ENCODE results near the gene ZNF768.

The ZNF768 gene

DNA sequence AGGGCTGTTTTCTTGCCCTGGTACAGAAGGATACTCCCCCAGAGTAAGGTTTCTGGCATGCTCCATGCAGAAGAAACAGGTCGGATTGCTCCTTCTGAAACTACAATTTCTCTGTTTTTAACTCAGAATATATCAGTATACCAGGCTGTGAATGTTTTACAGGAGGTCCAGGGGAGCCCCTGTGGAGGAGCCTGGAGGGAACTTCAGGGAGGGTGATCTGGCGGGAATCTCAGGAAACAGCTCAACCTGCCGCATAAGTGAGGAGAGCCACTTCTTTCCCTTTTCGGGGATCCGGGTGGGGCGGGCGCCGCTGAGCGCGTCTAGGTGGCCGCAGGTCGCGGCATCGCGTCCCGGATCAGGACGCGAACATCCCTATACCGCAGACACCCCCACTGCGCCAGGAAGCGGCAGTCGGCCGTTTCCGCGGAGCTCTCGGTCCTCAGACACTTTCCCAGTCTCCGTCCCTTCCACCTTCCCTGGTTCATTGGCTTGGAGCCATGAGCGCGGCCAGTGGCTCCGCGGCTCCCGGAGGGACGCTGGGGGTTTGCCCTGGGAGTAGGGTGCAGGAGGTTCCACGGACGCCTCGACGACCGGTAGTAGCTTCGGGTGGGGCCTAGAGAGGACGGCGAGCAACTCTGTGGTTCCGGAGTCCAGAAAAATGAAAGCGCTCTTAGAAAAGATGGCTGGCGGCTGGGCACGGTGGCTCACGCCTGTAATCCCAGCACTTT, 34.9 kb upstream of the ZNF768 start:
- Mint-ChIP-seq H3K4me3 (peak overlapping the region; percentile 88), H3K27me3 (peaks cover 3% of the 10 kb centered on the region), H3K27ac (peak overlapping the region; percentile 99), H3K36me3 (ENCODE audit: low read depth) (peaks cover 18% of the 10 kb centered on the region), H3K9me3 (no peaks in the 10 kb centered on the region), H3K4me1 (ENCODE audit: low read depth) (peaks cover 55% of the 10 kb centered on the region)
- intact Hi-C loops (cut with micrococcal nuclease), result no loop called here

DNA sequence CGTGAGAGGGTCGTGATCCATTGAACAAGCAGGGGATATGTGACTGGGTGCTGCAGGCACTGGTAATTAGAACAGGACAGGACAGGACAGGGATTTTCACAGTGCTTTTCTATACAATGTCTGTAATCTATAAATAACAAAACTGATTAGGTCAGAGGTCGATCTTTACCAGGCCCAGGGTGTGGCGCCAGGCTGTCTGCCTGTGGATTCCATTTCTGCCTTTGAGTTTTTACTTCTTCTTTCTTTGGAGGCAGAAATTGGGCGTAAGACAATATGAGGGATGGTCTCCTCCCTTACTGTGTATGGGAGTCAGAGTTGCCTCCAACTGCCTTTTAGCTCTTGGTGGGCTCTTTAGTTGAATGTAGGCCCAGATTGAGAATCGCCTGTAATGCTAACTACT, 33.3 kb upstream of the ZNF768 start:
- Mint-ChIP-seq H3K4me3 (peak overlapping the region; percentile 2), H3K27ac (peak overlapping the region; percentile 99), H3K4me1 (ENCODE audit: low read depth) (peaks cover 60% of the 10 kb centered on the region), H3K9me3 (no peaks in the 10 kb centered on the region), H3K27me3 (no peaks in the 10 kb centered on the region), H3K36me3 (ENCODE audit: low read depth) (peaks cover 33% of the 10 kb centered on the region)
- intact Hi-C loops (cut with micrococcal nuclease), result no loop called here

DNA sequence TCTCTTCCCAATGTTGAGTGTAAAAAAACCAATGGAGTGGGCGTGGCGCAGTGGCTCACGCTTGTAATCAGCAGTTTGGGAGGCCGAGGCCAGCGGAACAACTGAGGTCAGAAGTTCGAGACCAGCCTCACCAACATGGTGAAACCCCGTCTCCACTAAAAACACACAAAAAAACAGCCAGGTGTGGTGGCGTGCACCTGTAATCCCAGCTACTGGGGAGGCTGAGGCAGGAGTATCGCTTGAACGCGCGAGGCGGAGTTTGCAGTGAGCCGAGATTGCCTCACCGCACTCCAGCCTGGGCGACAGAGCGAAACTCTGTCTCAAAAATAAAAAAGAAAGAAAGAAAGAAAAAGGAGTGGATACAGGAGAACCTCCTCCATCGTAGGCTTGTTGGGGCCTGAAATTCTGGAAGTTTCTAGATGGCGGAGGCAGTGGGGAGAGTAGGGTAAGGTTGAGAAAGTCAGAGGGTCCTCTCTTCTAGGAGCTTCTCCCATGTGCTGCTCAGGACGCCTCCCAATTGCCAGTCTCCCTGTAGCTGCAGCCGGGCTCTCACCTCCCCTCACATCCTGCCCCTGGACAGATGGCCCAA, 32.5 kb upstream of the ZNF768 start:
- Mint-ChIP-seq H3K4me1 (ENCODE audit: low read depth) (peaks cover 61% of the 10 kb centered on the region), H3K4me3 (peak overlapping the region; percentile 92), H3K36me3 (ENCODE audit: low read depth) (peaks cover 41% of the 10 kb centered on the region), H3K27ac (peak overlapping the region; percentile 99), H3K9me3 (no peaks in the 10 kb centered on the region), H3K27me3 (no peaks in the 10 kb centered on the region)
- intact Hi-C loops (cut with micrococcal nuclease), result no loop called here

DNA sequence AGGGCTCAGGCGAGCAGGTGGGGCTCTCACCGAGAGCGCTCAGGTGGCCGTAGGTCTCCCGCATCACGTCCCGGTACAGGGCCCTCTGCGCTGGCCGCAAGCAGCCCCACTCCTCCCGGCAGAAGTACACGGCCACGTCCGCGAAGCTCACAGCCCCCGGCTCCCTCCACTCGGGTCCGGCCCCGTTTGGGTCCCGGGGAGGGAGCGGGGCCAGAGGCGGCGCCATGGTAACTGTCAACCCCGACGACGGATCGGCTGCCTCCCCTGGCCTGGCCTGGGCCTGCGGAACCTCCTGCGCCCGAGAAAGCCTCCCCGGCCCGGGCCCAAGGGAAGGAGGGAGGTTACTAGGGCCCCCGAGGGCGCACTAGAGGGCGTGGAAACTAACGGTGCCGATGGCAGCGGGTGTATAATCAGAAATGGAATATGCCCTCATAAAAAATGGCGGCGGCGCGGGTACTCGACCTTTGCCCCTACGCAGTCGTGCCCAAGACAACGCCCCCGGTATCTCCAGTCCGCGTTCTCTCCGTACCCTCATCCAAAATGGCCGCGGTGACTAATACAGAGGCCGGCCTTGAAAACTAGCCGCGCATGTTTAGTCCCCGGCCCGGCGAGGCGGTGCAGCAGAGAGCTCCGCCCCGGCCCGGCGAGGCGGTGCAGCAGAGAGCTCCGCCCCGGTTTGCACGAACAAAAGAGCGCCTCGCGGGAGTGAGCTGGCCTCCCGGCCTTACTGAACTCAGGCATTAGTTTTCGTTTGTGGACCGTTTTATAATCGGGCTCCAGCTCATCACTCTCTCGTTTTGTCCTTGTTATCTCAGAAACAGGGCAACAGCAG, 31.8 kb upstream of the ZNF768 start, which contains the start of gene ZNF764:
Gene ZNF764 (minus strand): TSS at position 418 of the 832 bp plus-strand sequence. CDS start 192 bp downstream, at position 226.
- Mint-ChIP-seq H3K27me3 (no peaks in the 10 kb centered on the region), H3K27ac (peak within 1 kb of the TSS; percentile 99), H3K4me1 (ENCODE audit: low read depth) (peaks cover 65% of the 10 kb centered on the region), H3K4me3 (peak within 1 kb of the TSS; percentile 92), H3K9me3 (no peaks in the 10 kb centered on the region), H3K36me3 (ENCODE audit: low read depth) (peaks cover 48% of the 10 kb centered on the region)
- intact Hi-C loops (cut with micrococcal nuclease), result no loop called here

DNA sequence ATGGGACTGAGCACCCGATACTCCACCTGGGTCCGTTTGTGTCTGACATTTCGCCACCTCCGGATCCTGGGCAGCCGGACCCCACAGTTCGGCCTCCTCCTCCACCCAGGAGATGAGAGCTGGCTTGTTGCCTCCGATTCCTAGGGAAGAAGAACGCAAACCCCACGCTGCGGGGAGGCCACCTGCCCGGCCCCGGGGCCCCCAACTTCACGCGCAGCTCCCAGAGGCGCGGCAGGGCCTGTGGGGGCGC, 31.3 kb upstream of the ZNF768 start:
- Mint-ChIP-seq H3K27ac (peak overlapping the region; percentile 99), H3K36me3 (ENCODE audit: low read depth) (peaks cover 54% of the 10 kb centered on the region), H3K4me1 (ENCODE audit: low read depth) (peaks cover 71% of the 10 kb centered on the region), H3K9me3 (no peaks in the 10 kb centered on the region), H3K27me3 (no peaks in the 10 kb centered on the region), H3K4me3 (peak overlapping the region; percentile 92)
- intact Hi-C loops (cut with micrococcal nuclease), result no loop called here

DNA sequence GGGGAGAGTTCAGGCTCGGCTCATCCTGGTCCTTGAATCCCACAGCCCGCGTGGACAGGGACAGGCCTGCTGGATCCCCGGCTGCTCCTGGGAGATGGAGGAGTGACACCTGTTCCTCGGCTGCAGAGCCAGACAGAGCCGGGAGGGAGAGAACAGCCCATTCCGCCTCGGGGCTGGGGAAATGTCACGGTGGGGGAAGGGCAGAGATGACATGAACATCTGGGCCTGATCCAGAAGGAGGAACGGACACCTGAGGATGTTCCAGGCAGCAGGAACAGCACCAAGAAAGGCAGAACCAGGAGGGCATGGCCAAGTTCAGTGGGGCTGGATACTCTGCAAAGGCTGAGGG, 29.7 kb upstream of the ZNF768 start:
- H3K36me3 Mint-ChIP-seq (ENCODE audit: low read depth), result peaks cover 51% of the 10 kb centered on the region
- no peaks in the 10 kb centered on the region for H3K27me3 Mint-ChIP-seq
- peaks cover 71% of the 10 kb centered on the region for H3K4me1 Mint-ChIP-seq (ENCODE audit: low read depth)
- intact Hi-C loops (cut with micrococcal nuclease), result no loop called here
- peak overlapping the region; percentile 17 for H3K4me3 Mint-ChIP-seq
- H3K9me3 Mint-ChIP-seq, result no peaks in the 10 kb centered on the region
- peak overlapping the region; percentile 99 for H3K27ac Mint-ChIP-seq

DNA sequence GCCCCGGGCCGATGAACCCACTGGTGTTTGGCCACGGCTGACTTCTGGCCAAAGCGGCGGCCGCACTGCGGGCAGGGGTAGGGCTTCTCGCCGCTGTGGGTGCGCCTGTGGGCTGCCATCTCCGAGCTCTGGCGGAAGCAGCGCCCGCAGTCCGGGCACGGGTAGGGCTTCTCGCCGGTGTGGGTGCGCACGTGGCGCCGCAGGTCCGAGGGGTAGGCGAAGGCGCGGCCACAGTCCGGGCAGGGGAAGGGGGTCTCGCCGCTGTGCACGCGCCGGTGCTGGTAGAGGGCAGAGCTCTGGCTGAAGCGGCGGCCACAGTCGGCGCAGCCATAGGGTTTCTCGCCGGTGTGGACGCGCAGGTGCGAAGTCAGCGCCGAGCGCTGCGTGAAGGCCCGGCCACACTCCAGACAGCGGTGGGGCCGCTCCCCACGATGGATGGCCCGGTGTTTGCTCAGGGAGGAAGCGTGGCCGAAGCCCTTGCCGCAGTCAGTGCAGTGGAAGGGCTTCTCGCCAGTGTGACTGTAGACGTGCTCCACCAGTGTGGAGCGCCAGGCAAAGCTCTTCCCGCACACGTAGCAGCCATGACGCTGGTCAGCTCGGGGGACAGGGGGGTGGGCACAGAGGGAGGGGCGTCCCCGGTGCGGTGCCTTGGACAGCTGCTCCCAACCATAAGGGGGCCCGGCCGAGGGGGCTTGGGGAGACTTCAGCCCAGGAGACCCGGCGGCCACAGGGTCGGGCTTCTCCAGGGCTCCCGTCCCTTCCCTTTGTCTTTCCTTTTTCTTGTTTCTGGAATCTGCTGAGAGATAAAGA, 29.2 kb upstream of the ZNF768 start:
- peak overlapping the region; percentile 99 for H3K27ac Mint-ChIP-seq
- H3K9me3 Mint-ChIP-seq, result no peaks in the 10 kb centered on the region
- no peaks in the 10 kb centered on the region for H3K27me3 Mint-ChIP-seq
- H3K4me1 Mint-ChIP-seq (ENCODE audit: low read depth), result peaks cover 66% of the 10 kb centered on the region
- no peak overlapping the region for H3K4me3 Mint-ChIP-seq
- intact Hi-C loops (cut with micrococcal nuclease), result no loop called here
- H3K36me3 Mint-ChIP-seq (ENCODE audit: low read depth), result peaks cover 51% of the 10 kb centered on the region

DNA sequence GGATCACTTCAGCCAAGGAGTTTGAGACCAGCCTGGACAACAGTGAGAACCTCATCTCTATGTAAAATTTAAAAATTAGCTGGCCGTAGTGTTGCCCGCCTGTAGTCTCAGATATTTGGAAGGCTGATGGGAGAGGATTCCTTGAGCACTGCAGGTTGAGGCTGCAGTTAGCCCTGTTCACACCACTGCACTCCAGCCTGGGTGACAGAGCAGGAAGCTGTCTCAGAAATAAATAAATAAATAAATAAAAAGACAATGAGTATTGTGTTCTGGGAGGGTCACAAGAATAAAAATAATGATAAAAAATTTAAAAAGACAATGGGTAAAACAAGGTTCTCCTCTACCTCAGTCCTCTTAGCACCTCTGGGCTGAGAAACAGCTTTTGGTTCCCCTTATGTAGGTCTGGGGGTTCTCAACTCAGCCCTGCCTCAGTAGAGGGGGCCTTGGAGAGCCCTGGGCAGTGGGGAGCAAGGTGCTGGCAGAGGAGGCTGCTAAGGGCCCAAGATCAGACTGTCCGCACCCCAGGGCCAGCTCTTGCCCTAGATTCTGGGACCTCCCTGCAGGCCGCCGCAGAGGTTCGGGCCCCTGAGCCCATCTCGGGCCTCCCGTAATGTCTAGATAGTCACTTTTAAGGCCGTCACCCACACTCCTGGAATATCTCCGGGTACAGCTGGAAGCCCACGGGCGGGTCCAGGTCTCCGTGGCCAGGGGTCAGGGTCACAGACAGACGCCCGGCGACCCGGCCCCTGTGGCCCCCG, 28.4 kb upstream of the ZNF768 start:
- intact Hi-C loops (cut with micrococcal nuclease), result no loop called here
- Mint-ChIP-seq H3K36me3 (ENCODE audit: low read depth) (peaks cover 51% of the 10 kb centered on the region), H3K27ac (peak overlapping the region; percentile 79), H3K4me3 (no peak overlapping the region), H3K27me3 (no peaks in the 10 kb centered on the region), H3K4me1 (ENCODE audit: low read depth) (peaks cover 60% of the 10 kb centered on the region), H3K9me3 (no peaks in the 10 kb centered on the region)

DNA sequence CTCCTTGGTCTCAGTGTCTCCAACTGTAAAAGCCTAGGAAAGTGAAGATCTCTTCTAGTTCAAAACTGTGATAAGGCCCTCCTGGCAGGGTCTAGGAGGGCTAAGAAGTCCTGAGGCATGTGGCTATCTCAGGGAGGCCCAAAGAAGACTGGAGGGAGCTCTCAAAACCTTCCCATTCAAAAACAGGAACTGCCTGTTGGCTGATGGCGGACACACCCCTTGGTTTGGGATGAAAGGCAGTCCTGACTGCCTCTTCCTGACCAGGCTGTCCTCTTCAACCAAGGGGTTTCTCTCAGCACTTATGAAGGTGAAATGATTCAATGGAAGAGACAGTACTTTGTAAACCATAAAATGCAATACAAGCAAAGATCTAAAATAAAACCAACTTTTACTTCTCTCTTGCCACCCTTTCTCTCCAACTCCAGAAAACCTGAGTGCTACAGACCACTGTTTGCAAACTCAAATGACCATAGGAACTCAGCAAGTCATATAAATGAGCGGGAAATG, 27.1 kb upstream of the ZNF768 start:
- Mint-ChIP-seq H3K36me3 (ENCODE audit: low read depth) (peaks cover 51% of the 10 kb centered on the region), H3K4me3 (peak overlapping the region; percentile 6), H3K27ac (peak overlapping the region; percentile 79), H3K27me3 (no peaks in the 10 kb centered on the region), H3K9me3 (no peaks in the 10 kb centered on the region), H3K4me1 (ENCODE audit: low read depth) (peaks cover 51% of the 10 kb centered on the region)
- intact Hi-C loops (cut with micrococcal nuclease), result no loop called here

DNA sequence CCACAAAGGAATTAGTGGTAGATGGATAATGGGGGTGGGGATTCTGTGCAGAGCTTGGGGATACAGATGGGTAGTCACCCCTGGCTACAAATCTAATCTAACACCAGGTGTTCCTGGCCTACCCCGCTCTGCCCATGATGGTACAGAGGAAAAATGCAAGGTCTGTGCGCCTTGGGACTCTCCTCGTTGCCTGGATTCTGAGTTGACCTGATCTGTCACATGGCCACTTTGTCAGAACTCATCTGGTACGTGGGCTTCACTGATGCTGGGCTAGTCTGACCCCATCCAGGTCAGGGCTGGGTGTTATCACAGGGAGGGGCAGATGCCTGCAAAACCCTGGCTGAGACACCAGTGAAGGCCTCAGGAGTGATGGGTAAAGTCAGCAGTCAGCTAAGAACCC, 26.6 kb upstream of the ZNF768 start:
- Mint-ChIP-seq H3K4me1 (ENCODE audit: low read depth) (peaks cover 51% of the 10 kb centered on the region), H3K36me3 (ENCODE audit: low read depth) (peaks cover 49% of the 10 kb centered on the region), H3K27me3 (no peaks in the 10 kb centered on the region), H3K4me3 (no peak overlapping the region), H3K27ac (peak overlapping the region; percentile 79), H3K9me3 (no peaks in the 10 kb centered on the region)
- intact Hi-C loops (cut with micrococcal nuclease), result no loop called here

DNA sequence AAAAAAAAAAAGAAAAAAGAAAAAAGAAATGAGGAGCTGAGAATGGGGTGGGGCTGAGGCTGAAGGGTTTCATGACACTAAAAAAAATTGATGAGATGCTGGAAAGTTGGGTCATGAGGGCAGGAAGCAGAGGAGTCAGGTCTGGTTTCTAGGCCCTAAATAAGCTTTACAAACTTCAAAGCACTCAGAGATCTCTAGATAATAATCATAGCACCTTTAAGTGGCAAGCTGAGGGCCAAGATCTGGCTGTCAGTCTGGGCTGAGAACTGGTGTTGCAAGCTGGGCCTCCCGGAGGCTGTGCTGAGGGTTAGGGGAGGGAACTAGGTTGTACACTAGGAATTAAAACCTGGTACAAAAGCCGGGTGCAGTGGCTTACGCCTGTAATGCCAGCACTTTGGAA, 25.4 kb upstream of the ZNF768 start:
- Mint-ChIP-seq H3K27me3 (no peaks in the 10 kb centered on the region), H3K36me3 (ENCODE audit: low read depth) (peaks cover 43% of the 10 kb centered on the region), H3K9me3 (no peaks in the 10 kb centered on the region), H3K27ac (peak overlapping the region; percentile 79), H3K4me3 (no peak overlapping the region), H3K4me1 (ENCODE audit: low read depth) (peaks cover 53% of the 10 kb centered on the region)
- intact Hi-C loops (cut with micrococcal nuclease), result no loop called here

DNA sequence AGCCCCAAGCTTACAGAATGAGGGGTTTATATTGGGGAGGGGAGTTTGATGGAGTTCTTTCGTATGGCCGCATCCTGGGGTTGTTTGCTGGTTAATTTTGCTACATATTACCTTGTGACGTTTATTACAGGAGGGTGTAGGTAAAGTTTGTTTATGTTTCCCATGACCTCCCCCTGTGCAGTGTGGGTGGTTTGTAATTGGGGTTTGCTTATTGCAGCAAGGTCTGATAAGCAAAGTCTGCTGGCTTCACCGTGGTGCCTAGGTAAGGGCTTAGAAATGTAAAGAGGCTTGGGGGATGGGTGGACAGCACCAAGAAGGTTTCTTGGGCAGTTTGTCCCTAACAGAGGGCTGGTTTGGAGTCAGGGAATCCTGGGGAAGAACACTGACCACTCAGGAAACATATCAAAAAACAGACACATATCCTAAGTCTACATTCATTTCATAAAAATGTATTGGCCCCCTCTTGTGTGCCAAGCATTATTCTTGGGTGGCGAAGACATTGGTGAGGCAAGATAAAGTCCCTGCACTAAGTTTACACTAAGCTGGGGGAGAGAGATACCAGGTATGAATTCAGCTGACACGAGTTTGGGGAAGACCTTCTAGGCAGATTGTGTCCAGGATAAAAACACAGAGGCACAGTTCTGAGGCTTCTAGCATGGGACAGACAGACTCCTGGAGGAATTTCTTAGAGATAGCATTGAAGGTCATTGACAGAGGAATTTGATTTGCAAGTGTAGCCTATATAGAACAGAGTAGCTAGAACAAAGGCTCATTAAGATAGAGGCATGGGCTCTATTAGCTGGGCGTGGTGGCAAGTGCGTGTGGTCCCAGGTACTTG, 22.3 kb upstream of the ZNF768 start:
- Mint-ChIP-seq H3K27ac (no peak overlapping the region), H3K27me3 (no peaks in the 10 kb centered on the region), H3K4me1 (ENCODE audit: low read depth) (peaks cover 52% of the 10 kb centered on the region), H3K36me3 (ENCODE audit: low read depth) (peaks cover 13% of the 10 kb centered on the region), H3K9me3 (no peaks in the 10 kb centered on the region), H3K4me3 (no peak overlapping the region)
- intact Hi-C loops (cut with micrococcal nuclease), result no loop called here
